ENCODE measurements around the gene BPGM. TPM values are rescaled to one million over a fixed set of nuclear protein-coding genes. Genes with fewer than 3 reads are reported as not detected.

BPGM gene
- total and polyA plus RNA-seq, 11 donors, result 12.3 to 26.0 (median 15.4) TPM

- intact Hi-C loops (cut with DNase I), result loop anchor here in 1 of 10 donors (5.0 kb wide), 1 partner anchor 320 kb away; no protein-coding TSS in a partner anchor
- Histone ChIP-seq H3K27me3 (peaks cover 0 to 8% (median 0%) of the 10 kb centered on the region in 9 donors), H3K27ac (no peak overlapping the region), H3K4me1 (peaks cover 0 to 22% (median 4%) of the 10 kb centered on the region in 12 donors), H3K36me3 (no peaks in the 10 kb centered on the region), H3K4me3 (no peak overlapping the region), H3K9me3 (no peaks in the 10 kb centered on the region)
- no peak for TF ChIP-seq POLR2A (IDR thresholded peaks at IDR 0.05)
- no peak for TF ChIP-seq CTCF (IDR thresholded peaks at IDR 0.05)
- ATAC-seq (no peak), DNase-seq (no peak)
Measured at GRCh38 chr7:134632052-134632451, 14.6 kb upstream of the BPGM start.

- ATAC-seq, result peak in 2 of 4 donors; percentile 46 to 60
- no peak overlapping the region for H3K27ac ChIP-seq
- WGBS, 4 donors, result 31 to 44% (median 35%) methylated on average over 5 of the region's 5 CpGs
- no peak for DNase-seq
- peaks cover 0 to 22% (median 4%) of the 10 kb centered on the region in 12 donors for H3K4me1 ChIP-seq
- no peak overlapping the region for H3K4me3 ChIP-seq
- peaks cover 0 to 8% (median 0%) of the 10 kb centered on the region in 9 donors for H3K27me3 ChIP-seq
- TF ChIP-seq CTCF (IDR thresholded peaks at IDR 0.05) (peak; percentile 21 to 60 (median 41)), POLR2A (IDR thresholded peaks at IDR 0.05) (no peak)
- intact Hi-C loops (cut with DNase I), result loop anchor here in 1 of 10 donors (5.0 kb wide), 1 partner anchor 319 kb away; no protein-coding TSS in a partner anchor
- no peaks in the 10 kb centered on the region for H3K36me3 ChIP-seq
- no peaks in the 10 kb centered on the region for H3K9me3 ChIP-seq
Measured at GRCh38 chr7:134632937-134633540, 13.6 kb upstream of the BPGM start.

- H3K9me3 ChIP-seq, result no peaks in the 10 kb centered on the region
- no peaks in the 10 kb centered on the region for H3K36me3 ChIP-seq
- no peak for TF ChIP-seq CTCF (IDR thresholded peaks at IDR 0.05)
- TF ChIP-seq POLR2A (IDR thresholded peaks at IDR 0.05), result no peak
- no peak for ATAC-seq
- no peaks in the 10 kb centered on the region for H3K27me3 ChIP-seq
- no peak for DNase-seq
- peaks cover 0 to 22% (median 4%) of the 10 kb centered on the region in 12 donors for H3K4me1 ChIP-seq
- no peak overlapping the region for H3K4me3 ChIP-seq
- intact Hi-C loops (cut with DNase I), result no loop called here
- peak overlapping the region in 1 of 12 donors; percentile 86 for H3K27ac ChIP-seq
- 12 to 21% (median 19%) methylated on average over 2 of the region's 2 CpGs for WGBS, 4 donors
Measured at GRCh38 chr7:134636008-134636449, 10.6 kb upstream of the BPGM start.

- intact Hi-C loops (cut with DNase I), result no loop called here
- Histone ChIP-seq H3K9me3 (no peaks in the 10 kb centered on the region), H3K4me3 (no peak overlapping the region), H3K27ac (no peak overlapping the region), H3K36me3 (no peaks in the 10 kb centered on the region), H3K4me1 (peaks cover 0 to 22% (median 4%) of the 10 kb centered on the region in 12 donors), H3K27me3 (no peaks in the 10 kb centered on the region)
- ATAC-seq (no peak), DNase-seq (no peak)
- 82 to 96% (median 93%) methylated on average over 4 of the region's 4 CpGs for WGBS, 4 donors
- TF ChIP-seq POLR2A (IDR thresholded peaks at IDR 0.05) (no peak), CTCF (IDR thresholded peaks at IDR 0.05) (no peak)
Measured at GRCh38 chr7:134637441-134637840, 9.2 kb upstream of the BPGM start.

All from heart left ventricle (tissue), 16 donors.